ENCODE results near the gene IL36B. TPM values are rescaled to one million over a fixed set of nuclear protein-coding genes. Genes with fewer than 3 reads are reported as not detected.
"Not testable (repeated sequence)": the region's sequence is repeated elsewhere in the genome, so short reads cannot be mapped to it uniquely, and the experiment has no call there.

IL36B gene
- total and polyA plus RNA-seq, 2 donors (not counting 1 experiment from before 2014, with no cell fraction given) = not detected

GRCh38 chr2:113098532-113098931 is 45.9 kb upstream of the IL36B start:
- peak overlapping the region; percentile 62 for H3K4me2 ChIP-seq (replicated peaks; ENCODE audit: low read depth, low read length, poor library complexity, severe bottlenecking)
- peak overlapping the region in 1 of 5 experiments; percentile 52 for H3K4me3 ChIP-seq (ENCODE audit: control extremely low read depth in 1 of 5, extremely low read depth in 1 of 5, insufficient read depth in 1 of 5, low read depth in 2 of 5, low read length in 4 of 5)
- TF ChIP-seq, protein P1, sequence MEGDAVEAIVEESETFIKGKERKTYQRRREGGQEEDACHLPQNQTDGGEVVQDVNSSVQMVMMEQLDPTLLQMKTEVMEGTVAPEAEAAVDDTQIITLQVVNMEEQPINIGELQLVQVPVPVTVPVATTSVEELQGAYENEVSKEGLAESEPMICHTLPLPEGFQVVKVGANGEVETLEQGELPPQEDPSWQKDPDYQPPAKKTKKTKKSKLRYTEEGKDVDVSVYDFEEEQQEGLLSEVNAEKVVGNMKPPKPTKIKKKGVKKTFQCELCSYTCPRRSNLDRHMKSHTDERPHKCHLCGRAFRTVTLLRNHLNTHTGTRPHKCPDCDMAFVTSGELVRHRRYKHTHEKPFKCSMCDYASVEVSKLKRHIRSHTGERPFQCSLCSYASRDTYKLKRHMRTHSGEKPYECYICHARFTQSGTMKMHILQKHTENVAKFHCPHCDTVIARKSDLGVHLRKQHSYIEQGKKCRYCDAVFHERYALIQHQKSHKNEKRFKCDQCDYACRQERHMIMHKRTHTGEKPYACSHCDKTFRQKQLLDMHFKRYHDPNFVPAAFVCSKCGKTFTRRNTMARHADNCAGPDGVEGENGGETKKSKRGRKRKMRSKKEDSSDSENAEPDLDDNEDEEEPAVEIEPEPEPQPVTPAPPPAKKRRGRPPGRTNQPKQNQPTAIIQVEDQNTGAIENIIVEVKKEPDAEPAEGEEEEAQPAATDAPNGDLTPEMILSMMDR (IDR thresholded peaks at IDR 0.05) = no peak
- TF ChIP-seq EZH2 (IDR thresholded peaks at IDR 0.05; ENCODE audit: borderline replicate concordance, insufficient read depth, low read depth, low read length, poor library complexity, severe bottlenecking) = no peak
- no peaks in the 10 kb centered on the region for H3K27me3 ChIP-seq (replicated peaks in 1 of 4; ENCODE audit: control extremely low read depth in 1 of 4, control insufficient read depth in 3 of 4, insufficient read depth in 4 of 4, low read length in 3 of 4)
- H3K9ac ChIP-seq (ENCODE audit: low read length) = peak overlapping the region; percentile 48
- H2AFZ ChIP-seq (ENCODE audit: insufficient read depth, low read depth, low read length, poor library complexity, severe bottlenecking) = peak overlapping the region; percentile 52
- peaks cover 0 to 10% (median 0%) of the 10 kb centered on the region in 3 donors for H3K9me3 ChIP-seq (ENCODE audit: control extremely low read depth in 1 of 3, control insufficient read depth in 2 of 3, insufficient read depth in 1 of 3, low read length in 2 of 3)
- POLR2A ChIA-PET = no interaction called here
- Mint-ChIP-seq H3K4me3 (peak overlapping the region; percentile 47), H3K27me3 (peaks cover 12% of the 10 kb centered on the region), H3K4me1 (peaks cover 13% of the 10 kb centered on the region), H3K27ac (no peak overlapping the region), H3K9me3 (ENCODE audit: insufficient read depth) (peaks cover 7% of the 10 kb centered on the region)
- H3K4me1 ChIP-seq (ENCODE audit: control insufficient read depth in 2 of 2, insufficient read depth in 2 of 2, low read length in 2 of 2) = peaks cover 7 to 11% of the 10 kb centered on the region in 2 donors
- WGBS (ENCODE audit: insufficient coverage) = 95% methylated on average over 5 of the region's 6 CpGs
- no peak for DNase-seq
- no peaks in the 10 kb centered on the region for H4K20me1 ChIP-seq (ENCODE audit: control insufficient read depth, insufficient read depth, low read length, poor library complexity, severe bottlenecking)
- ATAC-seq (ENCODE audit: low read depth) = no peak
- CTCF ChIA-PET = interaction anchor here (1.5 to 1.8 kb wide), 2 partner anchors 13 to 39 kb away, joined by 4 to 10 read pairs; no protein-coding TSS in a partner anchor
- H3K79me2 ChIP-seq (ENCODE audit: control insufficient read depth, insufficient read depth, low read length) = no peaks in the 10 kb centered on the region
- no peaks in the 10 kb centered on the region for H3K36me3 ChIP-seq (replicated peaks in 1 of 2; ENCODE audit: control extremely low read depth in 1 of 2, control insufficient read depth in 1 of 2, extremely low read depth in 1 of 2, insufficient read depth in 2 of 2, low read length in 1 of 2)
- intact Hi-C loops (cut with micrococcal nuclease) = no loop called here
- H3K27ac ChIP-seq (ENCODE audit: low read length in 2 of 2) = no peak overlapping the region

- H3K9me3 ChIP-seq (ENCODE audit: control extremely low read depth in 1 of 3, control insufficient read depth in 2 of 3, insufficient read depth in 1 of 3, low read length in 2 of 3) = peaks cover 0 to 10% (median 0%) of the 10 kb centered on the region in 3 donors
- Mint-ChIP-seq H3K9me3 (ENCODE audit: insufficient read depth) (peaks cover 7% of the 10 kb centered on the region), H3K27ac (peak overlapping the region; percentile 5), H3K27me3 (peaks cover 13% of the 10 kb centered on the region), H3K4me1 (peaks cover 13% of the 10 kb centered on the region), H3K4me3 (peak overlapping the region; percentile 47)
- H3K27me3 ChIP-seq (replicated peaks in 1 of 4; ENCODE audit: control extremely low read depth in 1 of 4, control insufficient read depth in 3 of 4, insufficient read depth in 4 of 4, low read length in 3 of 4) = no peaks in the 10 kb centered on the region
- 48% methylated on average over 3 of the region's 4 CpGs for WGBS (ENCODE audit: insufficient coverage)
- H3K4me2 ChIP-seq (replicated peaks; ENCODE audit: low read depth, low read length, poor library complexity, severe bottlenecking) = peak overlapping the region; percentile 62
- ATAC-seq (ENCODE audit: low read depth) (peak; percentile 41), DNase-seq (peak; percentile 63)
- ChIA-PET CTCF (interaction anchor here (1.5 to 1.8 kb wide), 2 partner anchors 13 to 40 kb away, joined by 4 to 10 read pairs; no protein-coding TSS in a partner anchor), POLR2A (no interaction called here)
- H3K36me3 ChIP-seq (replicated peaks in 1 of 2; ENCODE audit: control extremely low read depth in 1 of 2, control insufficient read depth in 1 of 2, extremely low read depth in 1 of 2, insufficient read depth in 2 of 2, low read length in 1 of 2) = no peaks in the 10 kb centered on the region
- no peaks in the 10 kb centered on the region for H3K79me2 ChIP-seq (ENCODE audit: control insufficient read depth, insufficient read depth, low read length)
- peak overlapping the region; percentile 48 for H3K9ac ChIP-seq (ENCODE audit: low read length)
- H3K4me1 ChIP-seq (ENCODE audit: control insufficient read depth in 2 of 2, insufficient read depth in 2 of 2, low read length in 2 of 2) = peaks cover 7 to 11% of the 10 kb centered on the region in 2 donors
- H4K20me1 ChIP-seq (ENCODE audit: control insufficient read depth, insufficient read depth, low read length, poor library complexity, severe bottlenecking) = no peaks in the 10 kb centered on the region
- intact Hi-C loops (cut with micrococcal nuclease) = no loop called here
- peak overlapping the region in 3 of 5 experiments; percentile 10 to 52 (median 15) for H3K4me3 ChIP-seq (ENCODE audit: control extremely low read depth in 1 of 5, extremely low read depth in 1 of 5, insufficient read depth in 1 of 5, low read depth in 2 of 5, low read length in 4 of 5)
- TF ChIP-seq, protein P1 (IDR thresholded peaks at IDR 0.05) = no peak
- H3K27ac ChIP-seq (ENCODE audit: low read length in 2 of 2) = no peak overlapping the region
- peak overlapping the region; percentile 52 for H2AFZ ChIP-seq (ENCODE audit: insufficient read depth, low read depth, low read length, poor library complexity, severe bottlenecking)
Measured at GRCh38 chr2:113098041-113098440, 45.4 kb upstream of the IL36B start.

GRCh38 chr2:113096842-113097618 is 44.4 kb upstream of the IL36B start:
- H3K4me3 Mint-ChIP-seq; ATAC-seq (ENCODE audit: low read depth); POLR2A ChIA-PET: not testable (repeated sequence)

More at GRCh38 chr2:113096842-113097618, 44.4 kb upstream of the IL36B start:
- H3K79me2 ChIP-seq (ENCODE audit: control insufficient read depth, insufficient read depth, low read length); H3K9ac ChIP-seq (ENCODE audit: low read length); H3K36me3 ChIP-seq (replicated peaks in 1 of 2; ENCODE audit: control extremely low read depth in 1 of 2, control insufficient read depth in 1 of 2, extremely low read depth in 1 of 2, insufficient read depth in 2 of 2, low read length in 1 of 2); H3K4me2 ChIP-seq (replicated peaks; ENCODE audit: low read depth, low read length, poor library complexity, severe bottlenecking); H3K27ac ChIP-seq (ENCODE audit: low read length in 2 of 2); H3K9me3 ChIP-seq (ENCODE audit: control extremely low read depth in 1 of 3, control insufficient read depth in 2 of 3, insufficient read depth in 1 of 3, low read length in 2 of 3); DNase-seq; H3K27me3 ChIP-seq (replicated peaks in 1 of 4; ENCODE audit: control extremely low read depth in 1 of 4, control insufficient read depth in 3 of 4, insufficient read depth in 4 of 4, low read length in 3 of 4); intact Hi-C loops (cut with micrococcal nuclease); H3K4me3 ChIP-seq (ENCODE audit: control extremely low read depth in 1 of 5, extremely low read depth in 1 of 5, insufficient read depth in 1 of 5, low read depth in 2 of 5, low read length in 4 of 5); H3K27ac Mint-ChIP-seq; H4K20me1 ChIP-seq (ENCODE audit: control insufficient read depth, insufficient read depth, low read length, poor library complexity, severe bottlenecking); H3K9me3 Mint-ChIP-seq (ENCODE audit: insufficient read depth): not testable (repeated sequence)
- Mint-ChIP-seq H3K27me3 (peaks cover 13% of the 10 kb centered on the region), H3K4me1 (peaks cover 13% of the 10 kb centered on the region)
- peak overlapping the region; percentile 52 for H2AFZ ChIP-seq (ENCODE audit: insufficient read depth, low read depth, low read length, poor library complexity, severe bottlenecking)
- WGBS (ENCODE audit: insufficient coverage) = 90% methylated on average over 2 of the region's 2 CpGs
- CTCF ChIA-PET = interaction anchor here (1.5 to 1.8 kb wide), 2 partner anchors 12 to 41 kb away, joined by 4 to 10 read pairs; no protein-coding TSS in a partner anchor
- peaks cover 7 to 11% of the 10 kb centered on the region in 2 donors for H3K4me1 ChIP-seq (ENCODE audit: control insufficient read depth in 2 of 2, insufficient read depth in 2 of 2, low read length in 2 of 2)
